ENCODE measurements around the gene SRSF3. TPM values are rescaled to one million over a fixed set of nuclear protein-coding genes. Genes with fewer than 3 reads are reported as not detected.
"Not testable (repeated sequence)": the region's sequence is repeated elsewhere in the genome, so short reads cannot be mapped to it uniquely, and the experiment has no call there.

The SRSF3 gene
- polyA plus RNA-seq, 3 donors from 2014 or later, result 344 to 391 (median 379) TPM

GRCh38 chr6:36641543-36641942 lies 47.4 kb downstream of the SRSF3 start:
- no peaks in the 10 kb centered on the region for H3K4me1 Mint-ChIP-seq
- H3K4me3 Mint-ChIP-seq, result no peak overlapping the region
- peaks cover 0 to 4% (median 0%) of the 10 kb centered on the region in 3 donors for H3K36me3 Mint-ChIP-seq
- H3K9me3 Mint-ChIP-seq, result no peaks in the 10 kb centered on the region
- no peak overlapping the region for H3K27ac Mint-ChIP-seq
- peaks cover 0 to 1% (median 0%) of the 10 kb centered on the region in 3 donors for H3K27me3 Mint-ChIP-seq (ENCODE audit: low read depth in 3 of 3)
- no peak for DNase-seq

- Mint-ChIP-seq H3K27ac (no peak overlapping the region), H3K4me1 (no peaks in the 10 kb centered on the region), H3K9me3 (no peaks in the 10 kb centered on the region), H3K27me3 (ENCODE audit: low read depth in 3 of 3) (no peaks in the 10 kb centered on the region), H3K36me3 (peaks cover 0 to 4% (median 0%) of the 10 kb centered on the region in 3 donors), H3K4me3 (no peak overlapping the region)
- DNase-seq, result no peak
Observed at GRCh38 chr6:36642913-36643817, 49.0 kb downstream of the SRSF3 start.

- Mint-ChIP-seq H3K27ac (no peak overlapping the region), H3K4me3 (no peak overlapping the region), H3K9me3 (no peaks in the 10 kb centered on the region), H3K27me3 (ENCODE audit: low read depth in 3 of 3) (no peaks in the 10 kb centered on the region), H3K36me3 (no peaks in the 10 kb centered on the region), H3K4me1 (no peaks in the 10 kb centered on the region)
- no peak for DNase-seq
Observed at GRCh38 chr6:36643977-36644376, 49.8 kb downstream of the SRSF3 start.

GRCh38 chr6:36649086-36649485 lies 54.9 kb downstream of the SRSF3 start:
- Mint-ChIP-seq H3K27me3 (ENCODE audit: low read depth in 3 of 3) (peaks cover 0 to 4% (median 2%) of the 10 kb centered on the region in 3 donors), H3K27ac (no peak overlapping the region), H3K4me1 (no peaks in the 10 kb centered on the region), H3K4me3 (no peak overlapping the region), H3K36me3 (no peaks in the 10 kb centered on the region), H3K9me3 (no peaks in the 10 kb centered on the region)
- DNase-seq, result no peak

GRCh38 chr6:36649701-36650484 lies 55.7 kb downstream of the SRSF3 start:
- H3K4me1 Mint-ChIP-seq, result no peaks in the 10 kb centered on the region
- no peaks in the 10 kb centered on the region for H3K9me3 Mint-ChIP-seq
- H3K36me3 Mint-ChIP-seq, result no peaks in the 10 kb centered on the region
- H3K27ac Mint-ChIP-seq, result no peak overlapping the region
- H3K4me3 Mint-ChIP-seq, result no peak overlapping the region
- H3K27me3 Mint-ChIP-seq (ENCODE audit: low read depth in 3 of 3), result peaks cover 0 to 8% (median 2%) of the 10 kb centered on the region in 3 donors
- no peak for DNase-seq

- H3K9me3 Mint-ChIP-seq, result no peaks in the 10 kb centered on the region
- H3K4me3 Mint-ChIP-seq, result no peak overlapping the region
Observed at GRCh38 chr6:36650848-36651478, 56.8 kb downstream of the SRSF3 start.

GRCh38 chr6:36651659-36652379 lies 57.7 kb downstream of the SRSF3 start:
- Mint-ChIP-seq H3K36me3 (no peaks in the 10 kb centered on the region), H3K4me1 (no peaks in the 10 kb centered on the region), H3K9me3 (no peaks in the 10 kb centered on the region), H3K4me3 (no peak overlapping the region), H3K27me3 (ENCODE audit: low read depth in 3 of 3) (peaks cover 0 to 16% (median 2%) of the 10 kb centered on the region in 3 donors), H3K27ac (no peak overlapping the region)
- DNase-seq, result no peak

More at GRCh38 chr6:36650848-36651478, 56.8 kb downstream of the SRSF3 start:
- H3K27ac Mint-ChIP-seq, result no peak overlapping the region
- H3K4me1 Mint-ChIP-seq, result no peaks in the 10 kb centered on the region
- H3K27me3 Mint-ChIP-seq (ENCODE audit: low read depth in 3 of 3), result peaks cover 0 to 16% (median 2%) of the 10 kb centered on the region in 3 donors
- H3K36me3 Mint-ChIP-seq, result no peaks in the 10 kb centered on the region
- no peak for DNase-seq

- H3K9me3 Mint-ChIP-seq, H3K4me3 Mint-ChIP-seq, H3K27ac Mint-ChIP-seq, DNase-seq, H3K36me3 Mint-ChIP-seq, H3K4me1 Mint-ChIP-seq: not testable (repeated sequence)
- peaks cover 2 to 20% (median 5%) of the 10 kb centered on the region in 3 donors for H3K27me3 Mint-ChIP-seq (ENCODE audit: low read depth in 3 of 3)
Observed at GRCh38 chr6:36654469-36654868, 60.3 kb downstream of the SRSF3 start.

Other genes starting within 250 kb of the SRSF3 start
- gene ETV7, start 206.7 kb upstream of the SRSF3 start, polyA plus RNA-seq, result 1 to 10 TPM in 1 of 3 donors, not detected in 2; 2.0 TPM
- under 1 TPM in 2 of 3 donors, not detected in 1; 0.09 TPM for gene PXT1, start 151.5 kb upstream of the SRSF3 start, polyA plus RNA-seq
- gene KCTD20, start 151.4 kb upstream of the SRSF3 start, polyA plus RNA-seq, result 10 to 100 TPM; 41.1 to 50.5 (median 47.5) TPM
- 100 to 1,000 TPM in 1 of 3 donors, 10 to 100 TPM in 2; 74.2 to 179 (median 81.2) TPM for gene STK38, start 46.9 kb upstream of the SRSF3 start, polyA plus RNA-seq
- gene CDKN1A, start 84.4 kb downstream of the SRSF3 start, polyA plus RNA-seq, result 10 to 100 TPM in 1 of 3 donors, 1 to 10 TPM in 2; 3.3 to 13.6 (median 7.0) TPM
- not detected for gene RAB44, start 103.5 kb downstream of the SRSF3 start, polyA plus RNA-seq
- under 1 TPM; 0.29 to 0.52 (median 0.49) TPM for gene CPNE5, start 245.1 kb downstream of the SRSF3 start, polyA plus RNA-seq

Data from immature natural killer cell (primary cell).